HG03457 (cell line): ENCODE results near the gene CDH11.

ENCODE experiments used
- ATAC-seq: cut with Tn5 transposase; IDR thresholded peaks from one replicate; pipeline ENCODE4 v1.9.1; 2021; ENCODE audit warnings: moderate number of reproducible peaks; ENCODE audit not compliant: unreplicated experiment

Gene CDH11

DNA sequence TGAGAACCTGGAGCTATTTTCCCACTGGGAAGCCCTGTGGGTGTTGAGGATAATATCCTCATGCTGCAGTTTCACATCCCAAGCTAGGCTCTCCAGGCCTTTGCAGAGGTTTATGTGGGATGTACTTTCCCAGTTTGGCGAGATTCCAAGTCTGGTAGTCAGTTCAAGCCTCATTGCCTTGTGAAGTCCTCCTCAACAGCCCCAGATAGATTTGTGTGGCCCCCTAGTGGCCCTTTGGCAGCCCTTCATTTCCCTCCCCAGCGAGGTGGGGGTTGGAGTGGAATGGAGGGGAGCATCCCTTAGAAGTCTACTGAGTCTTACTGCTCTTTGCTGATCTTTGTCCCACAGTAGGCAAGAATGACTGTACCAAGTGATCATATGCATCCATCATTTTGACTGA is 137.9 kb downstream of the CDH11 start:
- no peak for ATAC-seq

DNA sequence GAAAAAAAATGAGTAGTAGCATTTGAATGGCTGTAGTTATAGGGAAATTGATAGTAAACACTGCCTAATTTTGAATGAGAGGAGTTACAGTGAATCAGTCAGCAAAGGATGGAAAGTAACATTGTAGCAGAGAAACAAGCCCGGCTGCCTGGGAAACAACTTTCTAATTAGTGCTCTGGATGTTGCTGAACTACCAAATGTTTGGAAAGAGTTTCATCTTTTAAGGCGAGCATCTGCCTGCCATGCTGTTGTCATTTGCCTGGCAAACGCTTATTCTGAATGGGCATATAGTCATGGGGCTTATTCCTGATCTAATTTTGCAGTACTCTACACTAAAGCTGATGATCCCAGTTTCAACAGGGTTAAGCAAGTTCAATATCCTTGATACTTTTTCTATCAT is 138.6 kb downstream of the CDH11 start:
- ATAC-seq: no peak

DNA sequence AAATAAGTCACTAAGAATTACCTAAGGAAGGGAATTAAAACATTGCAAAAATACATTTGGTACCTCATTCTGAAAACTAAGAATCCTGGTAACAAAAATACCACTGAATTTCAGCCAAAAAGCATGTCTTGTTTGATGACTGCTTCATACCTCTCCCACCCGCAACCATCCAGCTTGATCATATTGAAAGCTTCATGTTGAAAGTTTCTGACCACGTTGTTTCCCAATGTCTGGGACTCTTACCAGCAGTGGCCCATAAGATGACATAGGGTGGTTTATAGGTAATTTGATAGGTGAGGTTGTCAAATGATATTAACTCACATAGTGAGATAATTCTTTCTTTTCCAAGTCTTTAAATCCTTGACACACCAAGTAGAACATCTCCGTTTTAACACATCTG is 139.3 kb downstream of the CDH11 start:
- no peak for ATAC-seq

DNA sequence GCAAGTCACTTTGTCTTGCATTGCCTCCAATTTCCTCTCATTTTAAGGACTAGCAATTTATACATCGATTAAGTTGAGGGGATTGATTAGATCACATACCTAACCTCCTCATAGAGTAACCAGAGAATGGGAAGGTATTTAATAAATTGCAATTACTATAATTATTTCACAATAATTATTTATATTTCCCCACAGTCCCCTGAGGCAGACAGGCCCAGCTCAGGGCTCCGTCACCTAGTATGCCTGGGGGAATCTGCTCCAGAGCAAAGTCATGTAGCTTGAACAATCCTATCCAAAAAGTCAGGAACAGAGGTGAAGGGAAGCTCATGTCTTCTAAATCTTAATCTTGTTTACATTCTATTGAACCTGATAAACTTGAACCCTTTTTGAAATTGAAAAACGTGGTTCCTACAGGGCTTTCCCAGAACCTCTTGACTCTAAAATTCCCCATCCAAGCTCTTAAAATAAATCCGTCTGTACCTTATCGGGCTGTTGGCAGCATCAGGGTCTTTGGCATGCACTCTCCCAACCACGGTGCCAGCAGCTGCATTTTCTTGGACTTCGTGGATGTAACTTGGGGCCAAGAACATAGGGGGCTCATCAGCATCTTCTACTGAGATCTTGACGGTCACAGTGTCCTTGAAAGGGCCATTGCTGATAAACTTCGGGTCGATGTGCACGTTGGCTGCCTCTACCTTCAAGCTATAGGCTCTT is 140.1 kb downstream of the CDH11 start:
- ATAC-seq: no peak

DNA sequence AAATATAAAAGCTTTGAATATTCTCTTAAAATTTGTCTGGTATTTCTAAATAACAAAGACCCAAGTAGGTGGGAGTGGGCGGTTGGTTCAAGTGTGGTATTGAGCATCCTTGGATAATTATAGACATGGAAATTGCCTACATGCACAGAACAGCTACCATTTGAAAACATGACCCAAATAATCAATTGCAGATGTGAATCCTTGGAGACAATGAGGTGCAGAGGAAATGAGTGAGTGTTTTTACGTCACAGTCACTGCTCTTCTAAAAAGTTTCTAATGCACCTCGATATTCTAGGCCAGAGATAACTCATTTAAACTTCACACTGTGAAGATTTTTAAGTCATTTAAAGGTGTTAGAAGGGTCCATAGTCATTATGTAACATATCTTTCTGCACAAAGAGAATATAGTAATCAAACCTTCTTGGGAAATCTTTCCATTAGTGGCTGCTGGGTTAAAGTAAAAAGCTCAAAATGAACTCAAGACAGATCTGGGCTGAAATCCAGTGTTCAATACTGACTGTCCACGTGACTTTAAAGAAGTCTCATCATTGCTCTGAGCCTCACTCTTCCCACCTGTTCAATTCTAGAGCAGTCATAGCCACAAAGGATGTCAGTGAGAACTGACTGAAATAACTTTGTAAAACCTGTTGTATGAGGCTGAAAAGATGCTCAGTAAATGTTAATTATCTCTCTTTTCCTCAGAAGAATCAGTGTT is 144.5 kb downstream of the CDH11 start:
- no peak for ATAC-seq

DNA sequence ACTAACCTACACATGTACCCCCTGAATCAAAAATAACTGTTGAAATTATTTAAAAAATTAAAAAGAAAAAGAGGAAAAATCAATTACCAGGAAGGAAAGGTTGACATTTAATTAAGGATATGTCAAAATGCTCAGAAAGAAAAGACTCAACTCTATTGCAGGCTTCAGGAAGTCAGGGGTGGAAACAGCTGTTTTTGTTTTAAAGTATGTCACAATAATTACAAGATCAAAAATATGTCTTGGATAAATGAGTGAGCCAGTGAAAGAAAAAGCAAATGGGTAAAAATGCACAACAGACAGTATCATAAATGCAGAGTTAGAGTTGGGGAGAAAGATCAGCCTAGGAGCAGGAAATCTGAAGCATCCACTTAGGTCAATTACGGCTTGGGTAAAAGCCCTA is 146.0 kb downstream of the CDH11 start:
- no peak for ATAC-seq

DNA sequence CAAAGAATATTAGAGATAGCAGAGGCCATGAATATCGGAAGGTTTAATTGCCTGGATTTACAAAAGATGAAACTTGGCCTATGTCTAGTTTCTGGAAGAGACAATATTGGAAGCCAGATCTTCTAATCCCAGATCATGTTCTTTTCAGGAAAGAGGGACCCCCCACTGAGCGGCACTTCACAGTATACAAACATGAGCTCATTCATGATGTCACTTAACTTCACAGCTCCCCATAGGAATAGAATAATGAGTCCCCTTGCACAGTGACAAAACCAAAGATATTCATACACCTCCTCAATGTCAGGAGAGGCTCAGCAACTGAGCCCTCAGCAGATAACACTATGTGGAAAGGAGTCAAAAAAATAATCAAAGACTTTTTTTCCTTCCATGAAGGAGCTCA is 147.5 kb downstream of the CDH11 start:
- ATAC-seq: no peak

DNA sequence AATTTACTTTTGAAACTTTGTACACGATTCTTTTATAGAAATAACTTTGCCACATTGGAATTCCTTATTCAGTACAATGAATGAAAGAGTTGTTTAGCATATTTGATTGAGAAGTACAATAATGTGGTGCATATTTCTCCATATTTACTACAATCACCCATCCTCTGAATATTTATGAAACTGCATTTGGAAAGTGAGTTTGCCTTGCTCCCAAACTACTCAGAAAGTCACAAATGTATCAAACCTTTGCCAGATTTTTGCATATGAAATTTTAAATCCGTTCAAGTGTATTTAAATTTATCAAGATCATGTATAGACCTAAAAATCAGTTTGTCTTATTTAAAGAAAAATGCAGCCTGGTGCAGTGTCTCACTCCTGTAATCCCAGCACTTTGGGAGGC is 148.7 kb downstream of the CDH11 start:
- ATAC-seq: no peak

DNA sequence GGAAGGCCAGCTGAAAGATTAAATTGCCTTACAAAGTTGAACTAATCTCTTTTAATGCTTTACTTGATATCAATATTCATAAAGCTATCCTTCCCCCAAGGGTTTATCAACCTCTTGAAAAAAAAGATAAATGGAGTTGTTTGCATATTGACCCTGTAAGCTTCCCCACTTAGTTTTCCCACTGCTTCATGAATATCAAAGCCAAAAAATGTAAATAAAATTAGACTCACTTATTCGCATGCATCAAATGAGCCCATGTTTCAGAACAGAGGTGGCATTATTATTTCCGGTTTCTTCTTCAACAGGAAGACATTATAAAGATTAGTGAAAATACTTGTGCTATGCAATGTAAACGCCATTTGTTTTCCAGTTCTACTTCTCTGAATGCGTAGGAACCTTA is 150.7 kb downstream of the CDH11 start:
- ATAC-seq: no peak

DNA sequence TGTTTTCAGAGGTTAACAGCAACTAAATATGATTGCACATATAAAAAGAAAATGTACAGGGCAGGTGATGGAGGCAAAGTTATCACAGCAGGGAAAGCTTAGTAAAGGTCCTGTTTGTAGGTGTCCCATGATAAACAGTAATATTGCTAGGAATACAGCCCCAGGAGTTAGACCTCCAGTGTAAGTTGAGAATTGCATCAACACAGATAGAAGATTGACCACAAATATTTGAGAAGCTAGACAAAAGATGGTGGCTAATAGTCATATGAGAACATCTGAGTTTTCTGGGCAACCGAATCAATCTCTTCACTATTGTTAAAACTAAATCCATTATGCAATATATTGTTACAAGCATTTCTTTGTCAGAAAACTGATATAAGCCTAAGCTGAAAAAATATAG is 152.6 kb downstream of the CDH11 start:
- ATAC-seq: no peak

DNA sequence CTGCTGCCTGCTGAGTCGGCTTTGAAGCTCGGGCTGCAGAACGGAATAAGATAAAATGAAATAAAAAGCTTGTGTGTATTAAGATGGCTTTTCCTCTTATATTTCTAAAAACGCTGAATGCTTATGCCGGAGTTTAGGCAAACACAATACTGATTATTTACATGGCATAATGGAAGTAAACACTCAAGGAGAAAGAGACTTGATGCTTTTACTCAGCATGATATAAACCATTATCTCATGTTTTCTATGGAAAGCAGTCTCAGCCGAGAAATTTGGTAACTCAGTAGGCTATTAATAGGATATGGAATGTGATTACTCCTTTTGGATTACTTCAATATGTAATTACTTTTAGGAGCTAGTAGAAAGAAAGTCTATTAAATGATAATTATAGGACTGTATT is 153.3 kb downstream of the CDH11 start:
- ATAC-seq: no peak

DNA sequence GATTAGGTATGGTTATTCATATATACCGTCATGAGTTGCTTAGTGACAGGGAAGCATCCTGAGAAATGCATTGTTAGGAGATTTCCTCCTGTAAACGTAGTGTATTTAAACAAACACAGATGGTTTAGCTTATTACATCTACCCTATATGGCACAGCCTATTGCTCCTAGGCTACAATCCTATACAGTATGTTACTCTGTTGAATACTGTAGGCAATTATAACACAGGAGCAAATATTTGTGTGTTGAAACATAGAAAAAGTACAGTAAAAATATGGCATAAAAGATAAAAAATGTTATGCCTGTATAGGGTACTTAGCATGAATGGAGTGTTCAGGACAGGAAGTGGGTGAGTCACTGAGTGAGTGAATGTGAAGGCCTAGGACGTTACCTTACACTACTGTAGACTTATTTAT is 157.7 kb downstream of the CDH11 start:
- no peak for ATAC-seq

DNA sequence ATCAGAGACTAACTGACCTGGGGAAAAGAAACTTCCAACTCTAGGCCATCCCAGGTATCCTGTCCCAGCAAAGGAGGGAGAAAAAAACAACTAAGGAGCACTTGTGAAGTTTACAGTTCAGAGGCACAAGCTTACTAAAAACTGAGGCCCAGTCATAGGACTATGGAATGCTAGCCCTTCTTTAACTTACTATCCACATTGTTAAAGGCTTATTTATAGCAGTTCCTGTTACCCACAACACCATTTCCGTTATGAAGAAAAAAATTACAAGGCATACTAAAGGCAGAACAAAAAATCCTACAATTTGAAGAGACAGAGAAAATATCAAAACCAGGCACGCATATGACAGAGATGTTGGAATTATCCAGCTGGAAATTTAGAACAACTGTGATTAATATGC is 159.1 kb downstream of the CDH11 start:
- no peak for ATAC-seq

DNA sequence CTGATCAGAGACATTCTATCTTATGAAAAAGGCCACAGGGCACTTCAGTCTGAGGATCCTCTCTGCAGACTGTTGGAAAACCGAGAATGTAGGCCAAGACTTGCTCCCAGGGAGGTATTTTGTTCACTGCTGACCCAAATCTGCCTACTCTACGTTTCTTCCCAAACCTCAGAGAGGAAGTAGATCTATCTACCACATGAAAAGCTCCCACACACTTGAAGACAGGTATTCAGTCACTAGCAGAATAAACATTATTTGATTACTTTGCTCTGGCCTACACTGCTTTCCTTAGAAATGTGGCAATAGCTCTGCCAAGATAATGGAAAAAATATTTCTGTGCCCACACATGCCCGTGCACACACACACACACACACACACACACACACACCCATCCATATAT is 164.6 kb downstream of the CDH11 start:
- no peak for ATAC-seq

DNA sequence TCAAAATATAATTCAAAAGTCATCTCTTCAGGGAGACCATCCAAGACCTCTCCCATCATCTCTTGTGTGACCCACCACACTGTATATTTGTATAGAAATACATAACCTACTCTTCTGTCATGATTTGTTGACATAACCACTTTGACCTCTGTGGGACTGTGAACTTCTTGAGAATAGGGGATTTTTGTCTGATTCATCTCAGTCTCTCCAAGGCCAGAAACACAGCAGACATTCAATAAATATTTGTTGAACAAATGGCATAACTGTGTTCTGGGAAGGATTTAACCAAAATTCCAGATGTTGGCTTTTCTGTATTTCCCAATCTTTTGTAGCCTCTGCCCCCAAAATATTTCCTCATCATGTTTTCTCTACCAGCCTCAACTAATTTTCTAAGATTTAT is 169.7 kb downstream of the CDH11 start:
- no peak for ATAC-seq

DNA sequence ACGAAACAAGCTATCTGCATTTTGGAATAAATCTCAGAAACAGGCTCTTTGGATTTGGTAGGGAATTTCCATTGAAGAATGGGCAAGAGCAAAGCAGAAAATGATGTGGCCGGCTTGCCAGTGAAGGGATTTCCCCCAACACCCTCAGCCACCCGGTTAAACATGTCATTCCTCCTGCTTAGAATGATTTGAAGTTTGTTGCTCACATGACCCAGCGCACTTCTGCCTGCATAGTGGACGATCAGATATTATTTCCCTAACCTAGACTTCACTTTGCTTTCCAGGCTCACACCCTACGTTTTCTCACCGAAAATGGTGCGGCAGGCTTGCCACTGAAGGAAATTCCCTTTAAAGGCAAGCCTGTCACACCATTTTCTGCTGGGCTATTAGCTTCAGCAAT is 170.7 kb downstream of the CDH11 start:
- ATAC-seq: no peak

DNA sequence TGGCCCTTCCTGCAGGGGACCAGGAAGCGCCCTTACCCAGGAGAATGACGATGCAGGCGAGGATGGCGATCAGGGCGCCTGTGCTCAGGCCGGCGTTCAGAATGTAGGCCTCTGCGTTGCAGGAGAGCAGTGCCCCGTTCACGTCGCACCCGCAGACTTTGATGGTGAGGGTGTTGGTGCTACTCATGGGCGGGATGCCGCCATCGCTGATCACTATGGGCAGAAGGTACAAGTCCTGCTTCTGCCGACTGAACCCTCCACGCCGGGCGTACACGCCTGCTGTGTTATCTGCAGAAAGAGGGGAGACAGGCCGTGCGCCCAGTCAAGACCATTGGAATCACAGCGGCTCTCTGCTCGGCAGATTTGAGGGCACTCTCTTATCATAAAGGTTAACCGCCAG is 171.1 kb downstream of the CDH11 start:
- no peak for ATAC-seq

DNA sequence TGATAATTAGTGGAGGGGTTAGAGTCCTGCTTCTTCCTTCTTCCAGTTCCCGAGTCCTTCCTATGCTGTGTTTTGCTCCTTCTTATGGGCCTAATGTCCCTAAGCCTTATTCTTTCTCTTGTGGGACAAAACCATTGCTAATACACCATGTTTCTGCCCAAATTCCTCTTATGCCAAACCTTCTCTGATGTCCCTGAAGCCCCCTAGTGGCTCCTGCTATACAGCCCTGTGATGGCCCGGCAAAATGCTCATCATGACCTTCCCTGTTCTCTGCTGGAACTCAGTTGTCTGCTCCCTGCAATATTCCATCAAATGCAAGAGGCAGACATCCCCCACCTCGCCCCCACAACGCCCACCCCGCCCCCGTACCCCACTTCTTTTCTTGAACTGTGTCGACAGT is 171.6 kb downstream of the CDH11 start:
- no peak for ATAC-seq

DNA sequence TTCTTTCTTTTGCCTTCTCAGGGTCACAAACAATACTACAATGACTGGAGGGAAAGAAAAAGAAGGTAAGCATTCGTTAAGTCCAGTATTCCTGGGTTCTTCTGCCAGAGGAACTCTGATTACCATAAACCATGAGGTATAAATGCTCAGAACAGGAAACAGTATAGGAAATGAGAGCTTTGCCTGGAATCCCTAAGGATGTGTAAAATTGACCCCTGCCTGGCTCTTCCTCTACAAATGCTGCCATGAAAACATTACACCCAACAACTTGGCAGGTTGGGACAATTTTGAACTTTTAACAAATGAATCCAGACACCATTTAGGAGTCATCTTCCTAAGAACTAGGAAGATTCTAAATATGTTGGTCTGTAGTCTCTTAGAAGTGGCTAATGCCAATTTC is 173.8 kb downstream of the CDH11 start:
- no peak for ATAC-seq

DNA sequence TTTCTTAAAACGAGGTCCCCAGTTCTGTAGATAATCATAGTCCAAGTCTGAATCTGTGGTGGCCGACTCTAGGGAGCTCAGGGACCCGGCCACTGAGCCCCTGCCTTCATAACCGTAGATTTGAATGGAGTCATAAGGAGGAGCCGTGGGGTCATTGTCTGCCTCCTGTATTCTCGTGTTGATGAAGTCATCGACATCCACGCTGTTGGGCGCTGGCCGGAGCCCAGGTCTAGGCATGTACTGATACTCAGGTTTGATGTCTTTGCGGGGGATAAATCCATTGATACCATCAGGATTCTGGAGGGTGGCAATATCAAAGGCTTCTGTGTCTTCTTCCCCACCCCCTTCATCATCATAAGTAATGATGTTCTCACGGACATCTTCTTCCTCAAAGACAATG is 174.2 kb downstream of the CDH11 start:
- no peak for ATAC-seq

DNA sequence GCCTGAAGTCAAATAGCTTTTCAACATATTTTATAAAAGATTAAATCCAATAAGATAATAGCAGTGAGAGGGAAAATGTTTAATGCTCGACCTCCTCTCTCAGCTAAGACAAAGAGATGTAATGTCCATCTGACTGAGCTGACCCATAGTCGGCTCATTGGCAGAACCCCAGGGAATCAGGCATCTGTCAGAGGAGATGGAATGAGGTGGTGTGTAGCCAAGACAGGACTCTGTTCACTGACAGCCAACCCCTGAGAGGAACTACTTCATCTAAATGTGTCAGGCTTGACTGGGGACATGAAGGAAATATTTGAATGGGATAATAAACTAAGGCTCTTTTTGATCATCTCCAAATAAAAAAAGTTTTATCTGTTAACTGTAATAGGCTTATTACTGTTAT is 188.0 kb downstream of the CDH11 start:
- ATAC-seq: no peak

DNA sequence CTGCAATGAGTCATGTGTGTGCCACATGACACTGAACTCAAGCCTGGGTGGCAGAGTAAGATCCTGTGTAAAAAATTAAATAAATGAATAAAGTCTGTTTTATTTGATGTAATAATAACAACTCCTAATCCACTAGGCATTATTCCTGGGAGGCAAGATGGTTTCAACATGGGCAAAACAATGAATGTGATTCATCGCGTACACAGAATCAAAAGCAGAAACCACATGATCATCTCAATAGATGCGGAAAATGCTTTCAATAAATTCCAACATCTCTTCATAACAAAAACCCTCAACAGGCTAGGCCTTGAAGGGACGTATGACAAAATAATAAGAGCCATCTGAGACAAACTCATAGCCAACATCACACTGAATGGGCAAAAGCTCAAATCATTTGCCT is 195.4 kb downstream of the CDH11 start:
- no peak for ATAC-seq

DNA sequence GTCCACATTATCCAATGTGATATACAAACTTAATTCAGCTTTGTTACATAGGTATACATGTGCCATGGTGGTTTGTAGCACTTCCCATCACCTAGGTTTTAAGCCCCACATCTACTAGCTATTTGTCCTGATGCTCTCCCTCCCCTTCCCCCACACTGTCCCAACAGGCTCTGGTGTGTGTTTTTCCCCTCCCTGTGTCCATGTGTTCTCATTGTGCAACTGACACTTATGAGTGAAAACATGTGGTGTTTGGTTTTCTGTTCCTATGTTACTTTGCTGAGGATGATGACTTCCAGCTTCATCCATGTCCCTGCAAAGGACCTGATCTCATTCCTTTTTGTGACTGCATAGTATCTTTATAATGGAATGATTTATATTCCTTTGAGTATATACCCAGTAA is 196.7 kb downstream of the CDH11 start:
- ATAC-seq: no peak
